Heart right ventricle (tissue), 16 donors: ENCODE data around the gene GOLGA8A. TPM values are rescaled to one million over a fixed set of nuclear protein-coding genes. Genes with fewer than 3 reads are reported as not detected.

Experiments
- ATAC-seq, 8 donors: fragments of 200-7000 bp; cut with Tn5 transposase; one replicate each; pipeline ENCODE4 v1.9.1; 2020; ENCODE audit warnings: mild to moderate bottlenecking in 8 of 8, moderate library complexity in 8 of 8, moderate number of reproducible peaks in 1 of 8
- DNase-seq, 2 donors: peaks; one replicate each; pipeline ENCODE4 v3.0.0-alpha.2; 2020
- H3K27ac ChIP-seq, 10 donors: fragments of 200-600 bp; sonication (generic) in 2 of 10; one replicate each; pipeline versions ENCODE4 v1.5.0 to v1.8.0; 2020 to 2022; ENCODE audit warnings: mild to moderate bottlenecking in 3 of 10
- H3K27me3 ChIP-seq, 7 donors: fragments of 200-600 bp; one replicate each; pipeline ENCODE4 v1.8.0; 2021 to 2022; ENCODE audit warnings: mild to moderate bottlenecking in 2 of 7
- H3K36me3 ChIP-seq, 9 donors: fragments of 200-600 bp; sonication (generic) in 1 of 9; one replicate each; pipeline versions ENCODE4 v1.5.0 to v1.8.0; 2020 to 2022; ENCODE audit warnings: mild to moderate bottlenecking in 2 of 9
- H3K4me1 ChIP-seq, 9 donors: fragments of 200-600 bp; sonication (generic) in 1 of 9; one replicate each; pipeline versions ENCODE4 v1.5.0 to v1.8.0; 2020 to 2022; ENCODE audit warnings: mild to moderate bottlenecking in 4 of 9
- H3K4me3 ChIP-seq, 10 donors: fragments of 200-600 bp; sonication (generic) in 2 of 10; one replicate each; pipeline versions ENCODE4 v1.5.0 to v1.8.0; 2020 to 2022; ENCODE audit warnings: mild to moderate bottlenecking in 7 of 10, moderate library complexity in 2 of 10
- H3K9me3 ChIP-seq, 11 donors: fragments of 200-600 bp in 10 of 11; sonication (generic) in 2 of 11; one replicate each; pipeline versions ENCODE4 v1.5.0 to v1.8.0; 2013 to 2022; ENCODE audit warnings: mild to moderate bottlenecking in 2 of 11, control low read depth in 1 of 11, moderate library complexity in 1 of 11
- CTCF ChIP-seq, 9 donors: fragments of 200-600 bp; sonication (generic) in 2 of 9; IDR thresholded peaks; one replicate each; pipeline versions ENCODE4 v1.5.0 to v1.8.0; 2021 to 2022; ENCODE audit warnings: antibody characterized with exemption in 9 of 9, mild to moderate bottlenecking in 5 of 9, moderate library complexity in 1 of 9
- WGBS, 2 donors: extraction: QIAGEN DNeasy Blood & Tissue Kit; methylation state at CpG; one replicate each; pipeline ENCODE4 v1.1.7; 2013; ENCODE audit warnings: inconsistent platforms in 1 of 2; 5-methylcytosine and 5-hydroxymethylcytosine counted together
- intact Hi-C, 10 donors: fragments of 100-400 bp; cut with DNase I; formaldehyde crosslinking; loops; one replicate each; pipeline versions ENCODE4 v1.11.1 to v1.14.2; 2022
- polyA plus RNA-seq, 2 donors: library from polyadenylated mRNA; stranded (reverse); fragments of 200-250 nt; gene quantifications; one replicate each; pipeline ENCODE4 v1.2.3, GENCODE V29; 2013
- total RNA-seq, 10 donors: library from RNA; stranded (reverse); fragmentation: NEBNext Ultra II Directional in 3 of 10; extraction: Animal tissue kit (Norgen Biotek cat#: 25700) in 3 of 10; gene quantifications; one replicate each; pipeline versions ENCODE4 v1.2.1 to v1.2.4, GENCODE V29; 2021 to 2023
- donor health status: Arrhythmogenic right ventricular cardiomyopathy.
- donor health status: ischemic (EF 13 %, LVEDD 7.1; RV severe dilation, severe dysfunction).
- donor health status: healthy with polysubstance abuse.
- donor health status: DM: no; HTN: yes; CAD: no.
- donor health status: DM: no; HTN: no; CAD: no.
- donor health status: ischemic (EF 25% LVEDD 6.9; RV normal size, moderate dysfunction).
- donor health status: ischemic (EF 25% LVEDD 5.7; RV mildly dilated, moderate dysfunction).
- donor health status: healthy.
- donor health status: DM: yes; HTN: yes; CAD: no.
- donor health status: Ischemic cardiomyopathy.
- donor health status: ischemic (EF 35%, LVEDD 5.7; RV mildly dilated, moderate dysfunction).
- donor health status: nonischemic (EF 11% LVEDD 7.7; RV severe dilation, severe dysfunction).
- donor health status: DM: yes; HTN: yes; CAD: no.
- donor health status: PGD.
- donor health status: ischemic (EF 29% LVEDD 5.4; RV normal size, mild dysfunction).
- donor health status: nonischemic (EF 23%, LVEDD 6.1; RV moderate dilation, normal function).

GOLGA8A gene
- total and polyA plus RNA-seq, 12 donors: 4.4 to 67.0 (median 11.5) TPM

- DNase-seq: no peak
- Histone ChIP-seq H3K4me3 (no peak overlapping the region), H3K27ac (no peak overlapping the region), H3K27me3 (no peaks in the 10 kb centered on the region), H3K36me3 (no peaks in the 10 kb centered on the region), H3K9me3 (no peaks in the 10 kb centered on the region), H3K4me1 (no peaks in the 10 kb centered on the region)
- intact Hi-C loops: no loop called here
- no peak for ATAC-seq
- 65 to 76% methylated on average over 2 of the region's 2 CpGs for WGBS, 2 donors
- TF ChIP-seq CTCF (IDR thresholded peaks at IDR 0.05): no peak
Measured at GRCh38 chr15:34472947-34473346, 35.3 kb upstream of the GOLGA8A start.

- H3K36me3 ChIP-seq: no peaks in the 10 kb centered on the region
- no peak for TF ChIP-seq CTCF (IDR thresholded peaks at IDR 0.05)
- no peak for DNase-seq
- H3K4me3 ChIP-seq: no peak overlapping the region
- no peaks in the 10 kb centered on the region for H3K4me1 ChIP-seq
- H3K27ac ChIP-seq: no peak overlapping the region
- WGBS, 2 donors: 43 to 45% methylated on average over 1 of the region's 1 CpG
- no peak for ATAC-seq
- no peaks in the 10 kb centered on the region for H3K27me3 ChIP-seq
- H3K9me3 ChIP-seq: no peaks in the 10 kb centered on the region
- intact Hi-C loops: no loop called here
Measured at GRCh38 chr15:34470892-34471291, 33.3 kb upstream of the GOLGA8A start.

GRCh38 chr15:34470091-34470490 is 32.5 kb upstream of the GOLGA8A start:
- Histone ChIP-seq H3K36me3 (no peaks in the 10 kb centered on the region), H3K27me3 (no peaks in the 10 kb centered on the region), H3K27ac (no peak overlapping the region), H3K4me3 (no peak overlapping the region), H3K9me3 (no peaks in the 10 kb centered on the region), H3K4me1 (no peaks in the 10 kb centered on the region)
- TF ChIP-seq CTCF (IDR thresholded peaks at IDR 0.05): no peak
- ATAC-seq: no peak
- intact Hi-C loops: no loop called here
- WGBS, 2 donors: 78 to 85% methylated on average over 3 of the region's 3 CpGs
- no peak for DNase-seq

- Histone ChIP-seq H3K27ac (no peak overlapping the region), H3K4me3 (no peak overlapping the region), H3K4me1 (no peaks in the 10 kb centered on the region), H3K36me3 (no peaks in the 10 kb centered on the region), H3K9me3 (no peaks in the 10 kb centered on the region), H3K27me3 (peaks cover 0 to 4% (median 0%) of the 10 kb centered on the region in 7 donors)
- DNase-seq (no peak), ATAC-seq (no peak)
- WGBS, 2 donors: 63 to 71% methylated on average over 1 of the region's 1 CpG
- intact Hi-C loops: no loop called here
- no peak for TF ChIP-seq CTCF (IDR thresholded peaks at IDR 0.05)
Measured at GRCh38 chr15:34461730-34462129, 24.1 kb upstream of the GOLGA8A start.

GRCh38 chr15:34460451-34460850 is 22.8 kb upstream of the GOLGA8A start:
- Histone ChIP-seq H3K27ac (no peak overlapping the region), H3K27me3 (peaks cover 0 to 4% (median 0%) of the 10 kb centered on the region in 7 donors), H3K4me3 (no peak overlapping the region), H3K36me3 (no peaks in the 10 kb centered on the region), H3K4me1 (no peaks in the 10 kb centered on the region), H3K9me3 (no peaks in the 10 kb centered on the region)
- WGBS, 2 donors: 86% methylated on average over 1 of the region's 1 CpG
- intact Hi-C loops: no loop called here
- ATAC-seq: no peak
- no peak for DNase-seq
- no peak for TF ChIP-seq CTCF (IDR thresholded peaks at IDR 0.05)
